Stimulated activated CD4-positive, alpha-beta T cell treated with anti-CD3 and anti-CD28 coated beads, Interleukin-2, amount 100 ng/mL, for 24 hours (primary cell): Measurements from ENCODE around the gene CCDC116.
"Not testable (repeated sequence)": the region's sequence is repeated elsewhere in the genome, so short reads cannot be mapped to it uniquely, and the experiment has no call there.

Source experiments
- DNase-seq, 2 donors: peaks; one replicate each; pipeline ENCODE4 v3.0.0-alpha.2; 2020

The CCDC116 gene

GRCh38 chr22:21632237-21632895 is at the start of gene CCDC116:
CCDC116 (plus strand) TSS chr22:21632760; CDS start chr22:21633182, 422 bp downstream.
- peak; percentile 58 to 70 for DNase-seq

GRCh38 chr22:21582801-21583740 is 49.5 kb upstream of the CCDC116 start:
- no peak for DNase-seq

GRCh38 chr22:21585389-21585788 is 47.2 kb upstream of the CCDC116 start:
- no peak for DNase-seq

GRCh38 chr22:21587803-21588611 is 44.6 kb upstream of the CCDC116 start:
- DNase-seq = peak; percentile 56 to 58

GRCh38 chr22:21589396-21589795 is 43.2 kb upstream of the CCDC116 start:
- no peak for DNase-seq

GRCh38 chr22:21590809-21591641 is 41.5 kb upstream of the CCDC116 start:
- no peak for DNase-seq

GRCh38 chr22:21591695-21592094 is 40.9 kb upstream of the CCDC116 start:
- no peak for DNase-seq

- DNase-seq = no peak
Observed at GRCh38 chr22:21592422-21592821, 40.1 kb upstream of the CCDC116 start.

GRCh38 chr22:21593406-21594232 is 38.9 kb upstream of the CCDC116 start:
- DNase-seq = no peak

GRCh38 chr22:21594865-21595452 is 37.6 kb upstream of the CCDC116 start:
- no peak for DNase-seq

GRCh38 chr22:21596356-21597135 is 36.0 kb upstream of the CCDC116 start:
- DNase-seq = not testable (repeated sequence)

- DNase-seq = no peak
Observed at GRCh38 chr22:21598302-21598701, 34.3 kb upstream of the CCDC116 start.

GRCh38 chr22:21599053-21599893 is 33.3 kb upstream of the CCDC116 start:
- DNase-seq = no peak

GRCh38 chr22:21602579-21602978 is 30.0 kb upstream of the CCDC116 start:
- no peak for DNase-seq

- DNase-seq = no peak
Observed at GRCh38 chr22:21603973-21604372, 28.6 kb upstream of the CCDC116 start.

GRCh38 chr22:21605887-21606564 is 26.5 kb upstream of the CCDC116 start:
- no peak for DNase-seq

GRCh38 chr22:21606775-21607174 is 25.8 kb upstream of the CCDC116 start:
- DNase-seq = no peak

- not testable (repeated sequence) for DNase-seq
Observed at GRCh38 chr22:21609556-21610157, 22.9 kb upstream of the CCDC116 start.
